GM19438 (cell line): ENCODE results near the gene INTS1.

Experiments
- ATAC-seq: cut with Tn5 transposase; IDR thresholded peaks from one replicate; pipeline ENCODE4 v1.9.1; 2021; ENCODE audit warnings: low read depth; ENCODE audit not compliant: unreplicated experiment

INTS1 gene

GRCh38 chr7:1468203-1468602 lies 36.0 kb downstream of the INTS1 start:
- ATAC-seq, result no peak

GRCh38 chr7:1466524-1467271 lies 37.5 kb downstream of the INTS1 start:
- ATAC-seq, result no peak

GRCh38 chr7:1464694-1465093 lies 39.5 kb downstream of the INTS1 start:
- ATAC-seq, result no peak

- no peak for ATAC-seq
Measured at GRCh38 chr7:1463676-1464223, 40.4 kb downstream of the INTS1 start.

- no peak for ATAC-seq
Measured at GRCh38 chr7:1461646-1462375, 42.4 kb downstream of the INTS1 start.

GRCh38 chr7:1460821-1461645 lies 43.2 kb downstream of the INTS1 start:
- no peak for ATAC-seq

- no peak for ATAC-seq
Measured at GRCh38 chr7:1459920-1460820, 44.0 kb downstream of the INTS1 start.

GRCh38 chr7:1459512-1459892 lies 44.7 kb downstream of the INTS1 start:
- peak; percentile 94 for ATAC-seq

GRCh38 chr7:1458683-1459511 lies 45.3 kb downstream of the INTS1 start, which contains the start of gene MICALL2:
Gene MICALL2 (minus strand): TSS chr7:1459470. CDS start chr7:1459326, 144 bp downstream.
- peak; percentile 24 for ATAC-seq

- ATAC-seq, result no peak
Measured at GRCh38 chr7:1457949-1458682, 46.1 kb downstream of the INTS1 start.

- no peak for ATAC-seq
Measured at GRCh38 chr7:1457059-1457948, 46.9 kb downstream of the INTS1 start.

- ATAC-seq, result no peak
Measured at GRCh38 chr7:1455955-1456354, 48.2 kb downstream of the INTS1 start.

GRCh38 chr7:1455241-1455939 lies 48.8 kb downstream of the INTS1 start:
- no peak for ATAC-seq

GRCh38 chr7:1454542-1454941 lies 49.6 kb downstream of the INTS1 start:
- no peak for ATAC-seq

- no peak for ATAC-seq
Measured at GRCh38 chr7:1452205-1452604, 52.0 kb downstream of the INTS1 start.

GRCh38 chr7:1450987-1451386 lies 53.2 kb downstream of the INTS1 start:
- no peak for ATAC-seq

GRCh38 chr7:1450431-1450830 lies 53.8 kb downstream of the INTS1 start:
- ATAC-seq, result no peak
